Stimulated activated CD4-positive, alpha-beta T cell treated with anti-CD3 and anti-CD28 coated beads, Interleukin-4, amount 100 ng/mL, for 24 hours (primary cell): ENCODE results near the gene ADAMTS14.

ENCODE experiments used
- DNase-seq: peaks from one replicate; pipeline ENCODE4 v3.0.0-alpha.2; 2020

The ADAMTS14 gene

DNA sequence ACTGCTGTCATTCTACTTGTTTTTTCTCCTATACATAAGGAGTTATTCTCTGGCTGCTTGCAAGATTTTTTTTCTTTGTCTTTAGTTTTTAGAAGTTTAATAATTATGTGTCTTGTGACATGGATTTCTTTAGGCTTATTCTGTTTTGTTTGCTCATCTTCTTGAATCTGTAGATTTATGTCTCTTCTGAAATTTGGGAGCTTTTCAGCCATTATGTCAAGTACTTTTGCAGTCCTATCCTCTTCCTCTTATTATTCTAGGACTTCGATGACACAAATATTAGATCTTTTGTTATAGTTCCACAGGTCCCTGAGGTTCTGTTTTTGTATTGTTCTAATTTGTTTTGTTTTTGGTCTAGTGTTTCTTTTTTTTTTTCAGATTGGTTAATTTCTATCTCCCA, 129.5 kb downstream of the ADAMTS14 start:
- DNase-seq: no peak

DNA sequence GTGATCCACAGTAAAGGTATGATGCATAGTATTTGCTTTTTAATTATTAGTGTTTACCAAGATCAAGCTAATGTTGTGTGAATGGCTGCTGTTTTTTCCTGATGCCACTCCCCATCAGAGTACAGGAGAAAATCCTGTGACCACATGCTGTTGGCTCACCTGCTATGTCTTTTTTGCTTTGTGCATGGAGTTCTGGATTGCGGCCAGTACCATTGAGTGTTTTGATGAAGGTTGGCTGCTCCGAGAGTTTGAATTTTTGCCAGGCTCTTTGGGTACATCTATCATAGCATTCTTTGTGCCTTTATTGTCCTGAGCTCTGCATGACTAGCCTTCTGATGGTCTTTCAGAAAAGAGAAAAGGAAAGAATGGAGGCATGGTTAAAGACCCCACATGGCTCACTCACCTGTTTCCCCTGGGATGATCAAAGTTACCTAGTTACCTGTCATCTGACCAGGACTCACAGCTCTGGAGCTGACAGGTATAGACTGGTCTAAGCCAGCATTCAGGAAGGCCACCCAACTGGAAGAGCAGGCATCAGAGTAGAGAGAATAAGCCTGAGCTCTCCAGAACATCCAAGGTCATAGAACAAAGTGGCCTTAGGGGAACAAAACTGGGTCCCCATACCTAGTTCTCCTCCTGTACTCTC, 131.6 kb downstream of the ADAMTS14 start:
- no peak for DNase-seq

GRCh38 chr10:70804421-70804808, 132.1 kb downstream of the ADAMTS14 start:
- DNase-seq: no peak

- DNase-seq: no peak
These were observed 133.4 kb downstream of the ADAMTS14 start for GRCh38 chr10:70805619-70806215.

GRCh38 chr10:70806841-70807240, 134.5 kb downstream of the ADAMTS14 start:
- no peak for DNase-seq

- DNase-seq: no peak
These were observed 135.2 kb downstream of the ADAMTS14 start for GRCh38 chr10:70807556-70807955.

DNA sequence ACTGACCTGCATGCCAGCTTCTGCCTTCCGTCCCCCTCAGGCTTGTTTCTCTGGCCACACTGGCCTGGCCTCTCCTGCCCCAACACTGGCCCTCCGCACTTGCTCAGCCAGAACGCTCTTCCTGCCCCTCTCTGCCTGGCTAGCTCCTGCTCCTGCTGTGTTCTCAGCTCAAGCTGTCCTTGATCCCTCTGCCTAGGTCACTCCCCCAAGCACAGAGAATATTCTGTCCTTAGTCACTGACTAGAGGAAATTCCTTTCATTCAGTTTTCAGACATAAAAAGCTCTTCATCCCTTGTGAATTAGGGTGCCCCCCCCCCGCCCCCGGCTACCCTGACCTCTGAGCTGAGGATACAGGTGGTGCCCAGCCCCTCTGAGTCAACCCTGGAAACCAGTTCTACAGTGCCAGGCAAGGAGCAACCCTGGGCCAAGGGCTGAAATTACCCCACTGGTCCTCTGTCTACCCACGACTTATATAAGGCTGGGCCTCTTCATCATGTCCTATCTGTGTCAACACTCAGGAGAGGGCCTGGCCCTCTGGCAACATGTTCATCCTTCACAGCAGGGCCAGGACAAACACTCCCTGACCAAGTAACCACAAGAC, 136.8 kb downstream of the ADAMTS14 start:
- DNase-seq: no peak

- no peak for DNase-seq
These were observed 137.4 kb downstream of the ADAMTS14 start for GRCh38 chr10:70809726-70810125.

GRCh38 chr10:70810967-70811366, 138.7 kb downstream of the ADAMTS14 start:
- DNase-seq: no peak

DNA sequence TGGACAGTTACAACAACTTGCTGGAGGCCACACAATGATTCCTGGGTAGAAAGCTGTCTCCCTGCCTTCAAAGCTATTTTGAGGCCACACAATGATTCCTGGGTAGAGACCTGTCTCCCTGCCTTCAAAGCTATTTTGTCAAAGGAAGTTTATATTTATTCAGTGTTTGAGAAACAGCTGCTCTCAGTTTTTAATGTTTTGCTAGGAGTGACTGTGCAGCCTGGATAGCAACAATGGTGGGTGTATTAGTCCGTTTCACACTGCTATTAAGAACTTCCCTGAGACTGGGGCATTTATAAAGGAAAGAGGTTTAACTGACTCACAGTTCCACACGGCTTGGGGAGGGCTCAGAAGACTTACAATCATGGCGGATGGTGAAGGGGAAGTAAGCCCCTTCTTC, 139.6 kb downstream of the ADAMTS14 start:
- no peak for DNase-seq
